NCI-H1048 (cell line): Measurements from ENCODE around the gene NRXN2.
"Not testable (repeated sequence)": the region's sequence is repeated elsewhere in the genome, so short reads cannot be mapped to it uniquely, and the experiment has no call there.

Source experiments
- DNase-seq: peaks from one replicate; lab custom pipeline; 2025; lab: John Stamatoyannopoulos, UW

Gene NRXN2

DNA sequence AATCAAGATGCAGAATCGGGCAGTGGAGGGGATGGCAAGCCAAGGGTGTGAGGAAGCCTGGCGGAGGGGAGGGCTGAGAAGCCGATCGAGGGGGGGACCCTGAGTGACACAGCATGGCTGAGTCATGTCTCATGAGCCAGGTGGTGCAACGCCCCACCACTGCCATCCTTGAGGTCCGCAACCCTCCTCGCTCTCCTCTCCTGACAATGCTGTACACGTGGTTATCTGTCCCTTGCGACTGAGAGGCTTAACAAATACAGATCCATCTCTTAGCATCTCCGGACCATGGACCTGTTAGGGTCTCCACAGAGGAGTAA lies 117.8 kb downstream of the NRXN2 start:
- no peak for DNase-seq

DNA sequence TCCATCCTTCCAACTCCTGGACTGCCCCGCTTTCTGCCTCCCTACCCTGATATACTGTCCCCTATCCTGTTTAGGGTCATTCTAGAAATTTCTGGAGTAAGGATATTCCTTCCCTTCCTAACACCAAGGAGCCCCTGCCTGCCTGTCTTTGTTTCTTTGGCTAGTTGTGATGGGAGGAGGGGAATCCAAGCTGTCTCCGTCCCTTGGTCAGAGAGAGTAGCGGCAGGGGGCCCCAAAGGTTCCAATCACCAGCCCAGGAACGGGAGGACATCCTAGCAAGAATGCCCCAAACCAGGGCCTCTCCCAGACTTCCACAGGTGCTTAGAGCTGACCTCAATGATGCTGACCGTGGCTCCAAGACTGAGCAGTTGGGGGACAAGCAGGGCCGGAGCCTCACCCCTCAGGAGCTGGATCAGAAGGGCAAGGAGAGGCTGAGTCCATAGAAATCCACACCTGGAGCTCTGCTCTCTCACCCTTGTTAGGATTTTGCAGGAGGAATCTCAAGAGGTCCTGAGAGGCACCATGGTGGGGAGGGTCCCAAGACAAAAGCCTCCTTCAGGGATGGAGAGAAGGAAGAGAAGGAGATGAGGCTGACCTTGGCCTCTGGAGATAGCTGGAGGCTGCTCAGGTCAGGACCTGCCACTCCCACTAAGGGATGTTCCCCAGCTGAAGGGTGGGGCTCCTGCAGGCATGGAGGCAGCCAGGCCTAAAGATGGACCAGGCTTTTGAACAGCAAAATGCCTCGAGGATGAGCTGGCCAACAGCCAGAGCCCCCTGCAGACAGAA lies 118.3 kb downstream of the NRXN2 start:
- DNase-seq: no peak

DNA sequence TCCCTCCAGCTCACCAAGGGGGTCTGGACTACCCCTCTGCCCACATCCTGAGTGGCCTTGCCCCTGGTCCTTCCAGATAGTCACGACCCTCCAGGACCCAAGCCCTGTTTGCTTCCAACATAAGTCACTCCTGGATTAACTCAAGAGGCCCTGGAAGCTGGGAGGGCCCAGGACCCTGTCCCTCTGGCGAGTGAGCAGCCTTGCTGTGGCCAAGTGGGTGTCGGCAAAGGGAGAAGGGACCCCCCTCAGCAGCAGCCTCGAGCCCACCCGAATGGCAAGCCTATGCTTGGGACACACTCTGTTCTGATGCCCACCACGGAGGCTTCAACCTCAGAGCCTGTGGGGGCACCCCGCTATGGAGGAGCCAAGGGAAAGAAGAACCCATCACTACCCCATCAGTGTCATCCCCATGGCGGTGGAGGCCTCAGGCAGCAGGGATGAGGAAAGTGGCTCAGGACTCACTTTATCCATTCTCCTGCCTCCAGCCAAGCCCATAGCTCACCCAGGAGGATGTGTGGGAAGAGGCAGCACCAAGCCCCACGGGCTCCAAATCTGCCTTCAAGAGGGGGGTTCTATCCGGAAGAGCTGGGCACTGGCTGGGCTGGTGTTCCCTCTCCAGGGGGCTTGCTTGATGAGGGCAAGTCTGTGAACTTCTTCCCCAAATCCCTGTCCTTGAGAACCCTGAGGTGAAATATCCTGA lies 119.4 kb downstream of the NRXN2 start:
- DNase-seq: no peak

DNA sequence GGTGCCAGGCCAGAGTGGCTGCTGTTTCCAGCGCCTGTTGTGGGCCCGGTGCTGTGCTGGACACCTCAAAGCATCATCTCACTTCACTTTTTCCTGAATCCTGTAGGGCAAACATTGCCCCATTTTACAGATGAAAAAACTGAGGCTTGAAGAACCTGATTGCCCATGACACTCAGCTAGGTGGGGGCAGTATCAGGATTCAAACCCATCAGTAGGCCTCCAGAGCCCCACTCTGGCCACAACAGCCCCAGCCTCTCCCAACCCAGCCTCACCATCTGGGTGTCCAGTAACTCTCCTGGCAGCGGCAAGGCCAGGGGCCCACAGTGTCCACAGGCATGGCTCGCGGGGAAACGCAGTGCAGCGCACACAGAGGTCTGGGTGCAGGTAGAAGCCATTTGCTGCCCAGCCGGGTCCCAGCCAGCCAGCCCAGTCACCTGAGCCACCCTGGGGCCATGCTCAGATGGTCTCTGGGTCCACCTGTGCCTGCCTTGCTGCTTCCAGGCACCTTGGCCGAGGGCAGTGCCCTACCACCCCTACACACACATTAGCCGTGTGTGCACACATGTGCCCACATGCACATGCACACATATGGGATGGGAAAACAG lies 120.4 kb downstream of the NRXN2 start:
- no peak for DNase-seq

DNA sequence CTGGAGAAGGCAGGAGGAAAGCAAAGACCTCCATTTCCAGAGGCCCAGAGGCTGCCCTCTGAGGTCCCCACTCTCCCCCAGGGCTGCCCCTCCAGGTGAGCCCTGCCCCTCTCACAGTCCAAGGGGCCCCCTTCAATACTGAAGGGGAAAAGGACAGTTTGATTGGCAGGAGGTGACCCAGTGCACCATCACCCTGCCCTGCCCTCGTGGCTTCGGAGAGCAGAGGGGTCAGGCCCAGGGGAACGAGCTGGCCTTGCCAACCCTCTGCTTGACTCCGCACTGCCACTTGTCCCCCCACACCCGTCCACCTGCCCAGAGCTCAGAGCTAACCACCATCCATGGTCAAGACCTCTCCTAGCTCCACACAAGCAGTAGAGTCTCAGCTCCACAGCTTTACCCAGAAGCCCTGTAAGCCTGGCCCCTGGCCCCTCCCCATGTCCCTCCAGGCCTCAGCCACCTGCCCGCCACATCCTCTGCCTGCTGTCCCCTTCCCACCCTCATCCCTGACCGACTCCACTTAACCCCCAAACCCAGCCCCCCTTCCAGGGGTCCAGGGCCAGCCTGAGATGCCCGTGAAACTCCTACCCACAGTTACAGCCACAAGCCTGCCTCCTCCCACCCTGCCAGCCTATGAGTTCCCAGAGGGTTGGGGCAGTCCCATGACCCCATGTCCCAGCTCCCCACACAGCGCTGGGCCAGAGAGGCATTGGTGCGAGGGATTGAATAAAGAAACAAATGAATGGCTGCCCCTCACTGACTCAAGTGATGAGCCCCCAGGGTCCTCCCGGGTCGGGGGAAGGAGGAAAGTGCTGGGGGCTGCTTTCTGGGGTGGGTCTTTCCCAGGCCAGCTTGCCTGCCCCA lies 121.2 kb downstream of the NRXN2 start:
- no peak for DNase-seq

DNA sequence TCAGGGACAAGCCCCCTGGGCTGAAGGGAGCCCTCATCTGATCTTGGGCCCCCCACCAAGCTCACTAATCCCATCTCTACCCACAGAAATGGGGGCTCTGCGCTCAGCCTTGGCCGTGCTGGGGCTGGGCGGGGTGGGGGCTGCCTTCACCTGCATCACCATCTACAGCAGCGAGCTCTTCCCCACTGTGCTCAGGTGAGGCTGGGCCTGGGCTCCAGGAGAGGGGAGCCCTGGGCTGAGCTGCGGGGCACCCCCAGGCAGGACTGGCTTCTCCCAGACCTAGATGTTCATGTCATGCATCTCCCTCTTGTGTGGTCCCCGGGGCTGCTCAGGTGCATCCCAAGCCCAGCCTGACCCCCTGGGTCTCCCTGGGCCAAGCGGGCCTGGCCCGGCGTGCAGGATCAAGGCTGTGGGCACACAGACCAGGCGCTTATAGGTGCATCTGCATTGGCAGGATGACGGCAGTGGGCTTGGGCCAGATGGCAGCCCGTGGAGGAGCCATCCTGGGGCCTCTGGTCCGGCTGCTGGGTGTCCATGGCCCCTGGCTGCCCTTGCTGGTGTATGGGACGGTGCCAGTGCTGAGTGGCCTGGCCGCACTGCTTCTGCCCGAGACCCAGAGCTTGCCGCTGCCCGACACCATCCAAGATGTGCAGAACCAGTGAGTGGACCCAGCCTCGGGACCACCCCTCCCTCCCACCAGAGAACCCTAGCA lies 122.6 kb downstream of the NRXN2 start:
- no peak for DNase-seq

DNA sequence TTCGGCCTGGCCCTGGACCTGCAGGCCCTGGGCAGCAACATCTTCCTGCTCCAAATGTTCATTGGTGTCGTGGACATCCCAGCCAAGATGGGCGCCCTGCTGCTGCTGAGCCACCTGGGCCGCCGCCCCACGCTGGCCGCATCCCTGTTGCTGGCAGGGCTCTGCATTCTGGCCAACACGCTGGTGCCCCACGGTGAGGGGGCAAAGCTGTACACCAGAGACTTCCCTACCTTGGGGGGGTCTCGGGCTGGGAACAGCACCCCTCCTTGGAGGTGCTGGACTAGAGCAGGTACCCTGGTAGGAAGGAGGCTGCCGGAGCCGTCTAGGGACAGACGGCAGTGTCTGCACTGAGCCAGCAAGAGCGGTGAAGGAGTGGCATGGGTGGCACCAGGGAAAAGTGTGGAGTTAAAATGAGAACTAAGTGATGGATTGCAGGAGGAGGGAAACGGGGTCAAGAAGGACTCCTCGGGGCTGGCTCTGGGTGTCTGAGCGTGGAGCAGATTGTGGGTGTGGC lies 123.2 kb downstream of the NRXN2 start:
- DNase-seq: no peak

DNA sequence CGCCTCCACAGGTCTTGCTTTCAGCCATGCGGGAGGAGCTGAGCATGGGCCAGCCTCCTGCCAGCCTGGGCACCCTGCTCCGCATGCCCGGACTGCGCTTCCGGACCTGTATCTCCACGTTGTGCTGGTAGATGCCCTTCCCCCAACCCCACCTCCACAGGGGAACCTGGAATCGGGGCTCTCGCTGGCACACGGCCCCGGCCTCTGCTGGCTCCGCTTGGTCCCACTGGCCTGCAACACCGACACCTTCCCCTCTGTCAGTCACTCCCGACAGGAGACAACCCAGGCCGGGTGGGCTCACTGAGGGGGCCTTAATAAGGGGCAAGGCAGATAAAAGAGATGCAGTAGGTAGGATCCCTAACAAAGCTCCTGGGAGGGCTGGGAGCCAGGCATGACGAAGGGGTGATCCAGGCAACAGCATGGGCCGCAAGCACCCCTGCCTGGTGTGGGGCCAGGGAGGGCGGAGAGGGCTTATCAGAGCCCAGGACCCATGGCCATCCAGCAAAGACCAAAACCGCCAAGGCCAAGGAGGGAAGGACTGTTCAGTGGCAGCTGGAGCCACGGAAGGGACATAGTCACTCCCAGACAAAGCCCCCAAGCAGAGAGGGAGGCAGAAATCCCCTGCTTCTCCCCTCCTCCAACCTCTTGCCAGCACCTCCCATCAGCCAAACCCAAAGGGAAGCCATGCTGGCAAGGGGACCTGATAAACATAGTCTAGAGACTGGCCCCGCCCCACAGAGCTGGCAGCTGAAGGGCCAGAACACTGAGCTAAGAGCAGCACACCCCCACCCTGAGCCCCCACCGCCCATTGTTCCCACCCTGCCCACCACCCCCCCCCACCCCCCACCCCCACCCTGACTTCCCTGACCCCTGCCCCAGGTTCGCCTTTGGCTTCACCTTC lies 124.0 kb downstream of the NRXN2 start:
- no peak for DNase-seq

DNA sequence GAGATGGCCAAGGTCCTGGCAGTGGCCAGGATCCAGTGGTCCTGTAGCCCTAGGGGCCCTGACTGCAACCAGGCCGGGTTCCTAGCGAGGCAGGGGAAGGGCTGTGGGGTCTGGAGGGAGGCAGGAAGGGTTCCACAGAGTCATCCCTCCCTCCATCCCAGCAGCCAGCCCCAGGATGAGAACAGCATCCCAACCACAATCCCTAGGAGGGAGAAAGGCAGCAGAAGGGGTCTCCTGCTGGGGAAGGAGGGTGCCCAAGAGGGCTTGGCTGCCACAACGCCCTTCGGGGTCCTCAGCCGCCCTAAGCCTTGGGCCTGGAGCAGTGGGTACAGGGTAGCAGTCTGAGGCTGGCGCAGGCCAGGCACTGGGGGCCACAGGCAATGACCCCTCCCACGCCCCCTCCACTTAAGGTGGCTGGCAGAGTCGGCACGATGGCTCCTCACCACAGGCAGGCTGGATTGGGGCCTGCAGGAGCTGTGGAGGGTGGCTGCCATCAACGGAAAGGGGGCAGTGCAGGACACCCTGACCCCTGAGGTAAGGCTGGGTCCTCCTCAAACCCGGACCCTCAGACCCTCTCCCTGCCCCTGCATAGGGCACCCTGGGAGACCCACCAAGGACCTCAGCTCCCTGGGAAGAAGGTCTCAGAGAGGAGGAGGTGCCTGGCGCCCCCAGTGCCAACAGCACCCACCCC lies 124.7 kb downstream of the NRXN2 start:
- DNase-seq: no peak

DNA sequence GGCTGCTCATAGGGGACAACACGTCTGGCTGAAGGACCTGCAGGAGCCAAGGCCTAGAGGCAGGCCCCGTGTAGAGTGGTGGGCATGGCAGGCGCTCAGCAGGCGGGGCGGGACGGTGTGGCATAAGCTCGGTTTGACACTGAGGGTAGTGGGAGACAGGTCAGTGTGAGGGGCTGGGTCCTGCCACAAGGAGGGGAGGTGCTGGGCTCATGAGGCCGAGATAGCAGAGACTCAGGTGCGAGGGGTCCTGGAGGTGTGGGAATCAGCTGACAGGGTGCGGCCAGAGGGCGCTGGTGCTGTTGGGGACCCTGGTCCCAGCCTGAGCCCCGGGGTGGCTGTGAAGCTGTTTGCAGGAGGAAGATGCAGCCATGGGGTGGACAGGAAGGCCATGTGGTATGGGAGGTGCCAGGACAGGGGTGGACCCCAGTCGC lies 125.3 kb downstream of the NRXN2 start:
- DNase-seq: no peak

DNA sequence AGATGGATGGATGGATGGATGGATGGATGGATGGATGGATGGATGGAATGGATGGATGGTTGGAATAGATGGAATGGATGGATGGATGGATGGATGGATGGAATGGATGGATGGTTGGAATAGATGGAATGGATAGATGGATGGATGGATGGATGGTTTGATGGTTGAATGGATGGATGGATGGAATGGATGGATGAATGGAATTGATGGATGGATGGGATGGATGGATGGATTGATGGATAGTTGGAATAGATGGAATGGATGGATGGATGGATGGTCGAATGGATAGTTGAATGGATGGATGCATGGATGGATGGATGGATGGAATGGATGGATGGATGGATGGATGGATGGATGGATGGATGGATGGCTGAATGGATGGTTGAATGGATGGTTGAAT lies 127.1 kb downstream of the NRXN2 start:
- not testable (repeated sequence) for DNase-seq

DNA sequence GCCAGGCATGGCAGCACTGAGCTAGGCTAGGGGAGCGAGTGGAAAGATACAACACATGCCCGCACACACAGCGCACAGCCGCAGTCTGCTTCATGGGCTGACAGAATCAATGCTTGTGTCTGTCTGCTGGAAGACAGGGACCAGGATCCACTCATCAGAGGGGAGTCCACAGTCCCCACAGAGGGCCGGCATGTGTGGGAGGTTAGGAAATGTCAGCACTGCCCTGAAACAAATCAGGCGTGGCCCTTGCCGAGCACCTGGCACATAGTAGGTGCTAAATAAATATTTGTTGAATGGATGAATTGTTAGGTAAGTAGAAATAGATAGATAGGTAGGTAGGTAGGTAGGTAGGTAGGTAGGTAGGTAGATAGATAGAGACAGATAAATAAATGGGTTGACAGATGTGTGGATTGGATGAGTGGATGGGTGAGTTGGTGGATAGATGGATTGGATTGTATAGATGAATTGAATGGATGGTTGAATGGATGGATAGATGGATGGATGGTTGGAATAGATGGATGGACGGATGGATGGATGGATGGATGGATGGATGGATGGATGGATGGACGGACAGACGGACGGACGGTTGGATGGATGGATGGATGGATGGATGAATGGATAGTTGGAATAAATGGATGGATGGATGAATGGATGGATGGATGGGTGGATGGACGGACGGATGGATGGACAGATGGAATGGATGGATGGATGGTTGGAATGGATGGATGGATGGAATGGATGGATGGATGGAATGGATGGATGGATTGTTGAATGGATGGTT lies 128.6 kb downstream of the NRXN2 start:
- no peak for DNase-seq

DNA sequence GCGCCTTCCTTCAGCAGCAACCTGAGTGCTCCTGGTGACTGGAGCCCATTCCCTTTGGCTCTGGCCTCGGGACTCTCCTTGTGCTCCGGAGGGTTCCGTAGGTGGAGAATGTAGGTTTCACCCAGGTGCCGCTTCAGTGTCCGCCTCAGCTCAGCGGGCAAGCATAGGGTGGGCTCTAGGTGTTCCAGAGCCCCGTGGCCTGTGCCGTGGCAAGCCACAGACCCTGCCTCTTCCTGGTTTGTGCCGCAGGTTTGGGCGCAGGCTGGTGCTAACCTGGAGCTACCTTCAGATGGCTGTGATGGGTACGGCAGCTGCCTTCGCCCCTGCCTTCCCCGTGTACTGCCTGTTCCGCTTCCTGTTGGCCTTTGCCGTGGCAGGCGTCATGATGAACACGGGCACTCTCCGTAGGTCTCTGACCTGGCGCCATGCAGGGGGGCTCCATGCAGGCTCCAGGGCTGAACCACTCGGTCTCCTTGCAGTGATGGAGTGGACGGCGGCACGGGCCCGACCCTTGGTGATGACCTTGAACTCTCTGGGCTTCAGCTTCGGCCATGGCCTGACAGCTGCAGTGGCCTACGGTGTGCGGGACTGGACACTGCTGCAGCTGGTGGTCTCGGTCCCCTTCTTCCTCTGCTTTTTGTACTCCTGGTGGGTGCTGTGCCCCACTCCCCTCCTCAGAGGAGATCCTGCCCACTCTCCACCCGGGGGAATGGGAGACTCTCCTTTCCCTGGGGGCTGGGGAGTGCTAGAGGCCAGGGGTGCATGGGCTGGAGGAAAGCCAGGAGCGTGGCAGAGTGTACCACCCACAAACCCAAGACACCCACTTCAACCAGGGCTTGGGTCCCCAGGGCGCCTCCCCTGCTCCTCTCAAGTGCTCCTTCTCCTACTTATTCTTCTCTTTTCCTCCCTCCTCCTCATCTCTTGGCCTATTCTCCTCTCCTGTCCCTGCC lies 129.6 kb downstream of the NRXN2 start:
- no peak for DNase-seq

DNA sequence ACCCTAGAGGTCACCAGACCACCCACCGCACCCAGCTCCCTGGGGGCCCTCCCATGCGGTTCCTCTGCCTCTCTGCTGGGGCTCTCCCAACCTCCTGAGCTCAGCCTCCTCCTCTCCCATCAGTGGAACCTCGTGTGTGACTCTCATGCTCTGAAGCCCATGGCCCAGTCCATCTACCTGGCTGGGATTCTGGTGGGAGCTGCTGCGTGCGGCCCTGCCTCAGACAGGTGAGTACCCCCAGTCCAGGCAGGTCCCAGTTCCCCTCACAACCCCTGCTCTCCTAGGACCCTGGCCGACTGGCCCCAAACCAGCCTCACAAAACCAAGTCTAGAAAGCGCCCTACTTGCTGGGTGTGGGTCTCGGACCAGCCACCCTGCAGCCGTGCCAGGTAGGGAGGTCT lies 130.3 kb downstream of the NRXN2 start:
- DNase-seq: no peak

DNA sequence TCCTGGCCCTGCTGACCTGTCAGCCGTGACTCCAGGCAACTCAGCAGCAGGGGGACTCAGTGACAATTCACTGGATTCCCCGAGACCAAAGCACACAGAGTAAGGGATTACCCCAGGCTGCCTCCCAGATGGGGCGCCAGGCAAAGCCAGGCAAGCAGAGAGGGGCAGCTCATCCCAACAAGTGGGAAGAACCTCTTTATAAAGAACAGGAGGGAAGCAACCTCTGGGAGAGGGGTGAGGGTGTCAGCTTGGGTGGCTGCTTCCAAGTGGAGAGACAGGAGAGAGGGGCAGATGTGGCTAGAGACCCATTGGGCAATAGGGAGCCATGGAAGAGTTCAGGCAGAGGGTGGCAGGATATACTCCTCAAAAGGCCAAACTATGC lies 130.8 kb downstream of the NRXN2 start:
- no peak for DNase-seq

DNA sequence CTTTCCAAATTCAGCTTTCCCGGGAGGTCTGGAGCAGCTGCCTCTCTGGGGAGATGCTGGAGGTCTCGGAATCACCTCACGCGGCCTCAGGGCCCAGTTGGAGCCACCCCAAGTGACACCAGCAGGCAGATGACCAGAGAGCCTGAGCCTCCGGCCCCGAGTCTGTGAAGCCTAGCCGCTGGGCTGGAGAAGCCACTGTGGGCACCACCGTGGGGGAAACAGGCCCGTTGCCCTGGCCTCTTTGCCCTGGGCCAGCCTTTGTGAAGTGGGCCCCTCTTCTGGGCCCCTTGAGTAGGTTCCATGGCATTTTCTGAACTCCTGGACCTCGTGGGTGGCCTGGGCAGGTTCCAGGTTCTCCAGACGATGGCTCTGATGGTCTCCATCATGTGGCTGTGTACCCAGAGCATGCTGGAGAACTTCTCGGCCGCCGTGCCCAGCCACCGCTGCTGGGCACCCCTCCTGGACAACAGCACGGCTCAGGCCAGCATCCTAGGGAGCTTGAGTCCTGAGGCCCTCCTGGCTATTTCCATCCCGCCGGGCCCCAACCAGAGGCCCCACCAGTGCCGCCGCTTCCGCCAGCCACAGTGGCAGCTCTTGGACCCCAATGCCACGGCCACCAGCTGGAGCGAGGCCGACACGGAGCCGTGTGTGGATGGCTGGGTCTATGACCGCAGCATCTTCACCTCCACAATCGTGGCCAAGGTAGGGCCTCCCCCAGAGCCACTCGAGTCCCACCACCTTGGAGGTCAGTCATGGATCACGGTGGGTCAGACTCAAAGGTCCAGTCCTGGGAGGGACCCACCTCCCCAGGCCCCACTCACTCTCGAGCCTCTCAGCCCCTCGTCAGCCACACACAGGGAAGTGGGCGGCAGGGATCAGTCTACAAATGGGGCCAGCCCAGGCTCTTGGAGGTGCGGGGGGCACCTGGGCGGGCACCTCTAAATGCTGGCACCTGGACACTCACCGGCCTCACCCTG lies 131.5 kb downstream of the NRXN2 start:
- no peak for DNase-seq

DNA sequence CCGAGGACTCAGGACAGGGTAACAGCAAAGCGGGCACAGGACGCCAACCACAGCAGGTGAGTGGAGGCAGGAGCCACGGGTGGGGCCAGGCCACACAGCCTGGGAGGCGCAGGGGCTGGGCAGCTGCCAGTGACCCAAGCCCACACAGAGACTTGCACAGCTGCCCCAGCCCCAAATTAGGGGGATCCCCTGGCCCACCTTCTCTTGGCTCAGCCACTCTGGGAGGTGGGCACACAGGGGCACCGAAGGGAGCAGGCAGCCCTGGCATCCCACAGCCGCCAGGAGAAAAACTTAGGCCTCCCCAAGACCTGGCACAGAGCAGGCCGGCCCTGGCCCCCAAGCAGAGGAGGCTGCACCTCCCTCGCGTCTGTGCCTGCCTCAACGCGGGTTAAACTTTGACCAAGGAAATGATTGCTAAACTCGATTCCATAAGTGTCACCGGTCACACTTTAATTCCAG lies 132.2 kb downstream of the NRXN2 start, which contains the start of gene SLC22A12:
Gene SLC22A12, plus strand, starts transcription at position 458 of the 459 bp plus-strand sequence. CDS start 337 bp downstream, outside the sequence.
- DNase-seq: no peak
